Panc1 (cell line): ENCODE measurements around the gene PHEX. TPM values are rescaled to one million over a fixed set of nuclear protein-coding genes. Genes with fewer than 3 reads are reported as not detected.

Experiments used
- ATAC-seq: fragments of 200-7000 bp; cut with Tn5 transposase; 2 replicates; pipeline ENCODE4 v1.9.1; 2020; ENCODE audit warnings: mild to moderate bottlenecking, moderate library complexity
- BruUV-seq: library from RNA; stranded (reverse); fragments of 400-500 nt; replicated peaks from 2 replicates; lab custom pipeline; 2021; lab: Mats Ljungman, UMichigan
- CTCF ChIA-PET: fragments of 300-600 bp; sonication (Branson Sonifier 250); formaldehyde crosslinking; loops from one replicate; lab custom pipeline; 2022; ENCODE audit warnings: antibody characterized with exemption; lab: Charles Lee
- POLR2A ChIA-PET: fragments of 300-600 bp; sonication (Branson Sonifier 250); formaldehyde crosslinking; loops from one replicate; lab custom pipeline; 2022; ENCODE audit warnings: antibody characterized with exemption; lab: Charles Lee
- DNase-seq: peaks from one replicate; pipeline ENCODE4 v3.0.0-alpha.2; 2010; ENCODE audit warnings: low read depth, low spot score
- H3K27ac ChIP-seq: 2 replicates; pipeline ENCODE4 v1.5.1; 2011; ENCODE audit warnings: mild to moderate bottlenecking, low read length, inconsistent platforms
- H3K27me3 ChIP-seq: fragments of 200-500 bp; sonication (Bioruptor generic); 2 replicates; pipeline ENCODE4 v1.6.0; 2014; ENCODE audit warnings: low read length, inconsistent platforms; ENCODE audit not compliant: control insufficient read depth, insufficient read depth
- H3K36me3 ChIP-seq: fragments of 200-500 bp; sonication (Bioruptor generic); 2 replicates; pipeline ENCODE4 v1.5.1; 2014; ENCODE audit warnings: inconsistent platforms, mild to moderate bottlenecking, low read length, moderate library complexity; ENCODE audit not compliant: control insufficient read depth, insufficient read depth
- H3K4me1 ChIP-seq: 2 replicates; pipeline ENCODE4 v1.5.1; 2011; ENCODE audit warnings: inconsistent platforms, mild to moderate bottlenecking, low read length, moderate library complexity; ENCODE audit not compliant: control insufficient read depth, insufficient read depth
- H3K4me3 ChIP-seq, 2 experiments: 2 replicates each; pipeline ENCODE4 v1.5.1; 2011 to 2012; ENCODE audit warnings: low read depth in 2 of 2, low read length in 2 of 2, mild to moderate bottlenecking in 2 of 2, inconsistent platforms in 1 of 2, moderate library complexity in 1 of 2
- H3K9me3 ChIP-seq: fragments of 200-500 bp; sonication (Bioruptor generic); 2 replicates; pipeline ENCODE4 v1.5.1; 2014; ENCODE audit warnings: low read depth, mild to moderate bottlenecking, inconsistent platforms, low read length, moderate library complexity; ENCODE audit not compliant: control insufficient read depth, insufficient read depth
- POLR2AphosphoS5 ChIP-seq: IDR thresholded peaks from 2 replicates; pipeline ENCODE4 v1.6.1; 2012; ENCODE audit warnings: mild to moderate bottlenecking, low read depth, low read length, moderate library complexity
- SIN3A ChIP-seq: IDR thresholded peaks from 2 replicates; pipeline ENCODE4 v1.6.1; 2012; ENCODE audit warnings: low read depth, mild to moderate bottlenecking, low read length, moderate library complexity, borderline replicate concordance; ENCODE audit not compliant: insufficient read depth
- TCF7L2 ChIP-seq: IDR thresholded peaks from 2 replicates; pipeline ENCODE4 v1.6.1; 2011; ENCODE audit warnings: mild to moderate bottlenecking, low read depth, low read length, inconsistent platforms
- in situ Hi-C: cut with HindIII; loops from 2 replicates; pipeline ENCODE4 v1.10.0; 2016; ENCODE audit warnings: low sequenced_read_pairs, low pct_unique_long_range_greater_than_20kb
- intact Hi-C: fragments of 100-400 bp; cut with micrococcal nuclease; formaldehyde crosslinking; loops from one replicate; pipeline ENCODE4 v1.10.0; 2022; ENCODE audit not compliant: unreplicated experiment
- total RNA-seq: library from RNA; stranded (reverse); gene quantifications from one replicate; pipeline ENCODE4 v1.2.1, GENCODE V29; 2021; ENCODE audit not compliant: unreplicated experiment
- TF ChIP-seq, protein P1 (sequence below): fragments of 450-650 bp; IDR thresholded peaks from 2 replicates; pipeline ENCODE4 v1.5.1; 2017; ENCODE audit warnings: mild to moderate bottlenecking
- TF ChIP-seq, protein P2 (sequence below), 2 experiments: IDR thresholded peaks; 2 replicates each; pipeline ENCODE4 v1.6.1; 2011 to 2012; ENCODE audit warnings: low read depth in 2 of 2, control low read depth in 1 of 2, low read length in 1 of 2, mild to moderate bottlenecking in 1 of 2, moderate library complexity in 1 of 2; ENCODE audit not compliant: insufficient read depth in 1 of 2

The PHEX gene
- total RNA-seq, 1 experiment from 2014 or later: 0.23 TPM

DNA sequence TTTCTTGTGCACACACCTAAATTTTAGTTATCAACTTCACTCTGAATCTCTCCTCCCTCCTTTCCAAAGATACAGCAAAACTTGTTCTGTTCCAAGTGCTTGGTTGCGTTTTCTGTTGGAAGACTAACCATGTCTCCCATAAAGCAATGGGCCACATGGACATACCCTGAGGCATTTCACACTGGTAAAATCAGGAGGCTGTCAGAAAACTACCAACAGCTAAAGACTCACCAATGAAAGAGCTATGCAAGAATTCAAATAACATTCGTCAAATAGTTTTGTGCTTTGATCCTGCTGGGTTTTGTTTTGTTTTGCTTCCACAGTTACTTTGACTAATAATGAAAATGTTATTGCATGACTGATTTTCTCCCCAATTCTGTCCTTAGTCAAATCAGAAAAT, 46.0 kb downstream of the PHEX start:
- intact Hi-C loops: no loop called here
- no peak overlapping the region for H3K27ac ChIP-seq
- ChIA-PET POLR2A (no interaction called here), CTCF (no interaction called here)
- BruUV-seq: no TSS peak
- H3K27me3 ChIP-seq: no peaks in the 10 kb centered on the region
- no peak for DNase-seq
- in situ Hi-C loops: no loop called here
- ATAC-seq: no peak
- no peaks in the 10 kb centered on the region for H3K4me1 ChIP-seq
- no peak overlapping the region for H3K4me3 ChIP-seq
- no peak for TF ChIP-seq SIN3A
- TF ChIP-seq TCF7L2: no peak
- TF ChIP-seq, protein P1, sequence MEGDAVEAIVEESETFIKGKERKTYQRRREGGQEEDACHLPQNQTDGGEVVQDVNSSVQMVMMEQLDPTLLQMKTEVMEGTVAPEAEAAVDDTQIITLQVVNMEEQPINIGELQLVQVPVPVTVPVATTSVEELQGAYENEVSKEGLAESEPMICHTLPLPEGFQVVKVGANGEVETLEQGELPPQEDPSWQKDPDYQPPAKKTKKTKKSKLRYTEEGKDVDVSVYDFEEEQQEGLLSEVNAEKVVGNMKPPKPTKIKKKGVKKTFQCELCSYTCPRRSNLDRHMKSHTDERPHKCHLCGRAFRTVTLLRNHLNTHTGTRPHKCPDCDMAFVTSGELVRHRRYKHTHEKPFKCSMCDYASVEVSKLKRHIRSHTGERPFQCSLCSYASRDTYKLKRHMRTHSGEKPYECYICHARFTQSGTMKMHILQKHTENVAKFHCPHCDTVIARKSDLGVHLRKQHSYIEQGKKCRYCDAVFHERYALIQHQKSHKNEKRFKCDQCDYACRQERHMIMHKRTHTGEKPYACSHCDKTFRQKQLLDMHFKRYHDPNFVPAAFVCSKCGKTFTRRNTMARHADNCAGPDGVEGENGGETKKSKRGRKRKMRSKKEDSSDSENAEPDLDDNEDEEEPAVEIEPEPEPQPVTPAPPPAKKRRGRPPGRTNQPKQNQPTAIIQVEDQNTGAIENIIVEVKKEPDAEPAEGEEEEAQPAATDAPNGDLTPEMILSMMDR: no peak
- TF ChIP-seq, protein P2, sequence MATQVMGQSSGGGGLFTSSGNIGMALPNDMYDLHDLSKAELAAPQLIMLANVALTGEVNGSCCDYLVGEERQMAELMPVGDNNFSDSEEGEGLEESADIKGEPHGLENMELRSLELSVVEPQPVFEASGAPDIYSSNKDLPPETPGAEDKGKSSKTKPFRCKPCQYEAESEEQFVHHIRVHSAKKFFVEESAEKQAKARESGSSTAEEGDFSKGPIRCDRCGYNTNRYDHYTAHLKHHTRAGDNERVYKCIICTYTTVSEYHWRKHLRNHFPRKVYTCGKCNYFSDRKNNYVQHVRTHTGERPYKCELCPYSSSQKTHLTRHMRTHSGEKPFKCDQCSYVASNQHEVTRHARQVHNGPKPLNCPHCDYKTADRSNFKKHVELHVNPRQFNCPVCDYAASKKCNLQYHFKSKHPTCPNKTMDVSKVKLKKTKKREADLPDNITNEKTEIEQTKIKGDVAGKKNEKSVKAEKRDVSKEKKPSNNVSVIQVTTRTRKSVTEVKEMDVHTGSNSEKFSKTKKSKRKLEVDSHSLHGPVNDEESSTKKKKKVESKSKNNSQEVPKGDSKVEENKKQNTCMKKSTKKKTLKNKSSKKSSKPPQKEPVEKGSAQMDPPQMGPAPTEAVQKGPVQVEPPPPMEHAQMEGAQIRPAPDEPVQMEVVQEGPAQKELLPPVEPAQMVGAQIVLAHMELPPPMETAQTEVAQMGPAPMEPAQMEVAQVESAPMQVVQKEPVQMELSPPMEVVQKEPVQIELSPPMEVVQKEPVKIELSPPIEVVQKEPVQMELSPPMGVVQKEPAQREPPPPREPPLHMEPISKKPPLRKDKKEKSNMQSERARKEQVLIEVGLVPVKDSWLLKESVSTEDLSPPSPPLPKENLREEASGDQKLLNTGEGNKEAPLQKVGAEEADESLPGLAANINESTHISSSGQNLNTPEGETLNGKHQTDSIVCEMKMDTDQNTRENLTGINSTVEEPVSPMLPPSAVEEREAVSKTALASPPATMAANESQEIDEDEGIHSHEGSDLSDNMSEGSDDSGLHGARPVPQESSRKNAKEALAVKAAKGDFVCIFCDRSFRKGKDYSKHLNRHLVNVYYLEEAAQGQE (IDR thresholded peaks at IDR 0.05; ENCODE audit: insufficient read depth in 1 of 2, low read depth in 2 of 2, low read length in 1 of 2): no peak
- TF ChIP-seq POLR2AphosphoS5: no peak
- H3K36me3 ChIP-seq: no peaks in the 10 kb centered on the region
- no peaks in the 10 kb centered on the region for H3K9me3 ChIP-seq

DNA sequence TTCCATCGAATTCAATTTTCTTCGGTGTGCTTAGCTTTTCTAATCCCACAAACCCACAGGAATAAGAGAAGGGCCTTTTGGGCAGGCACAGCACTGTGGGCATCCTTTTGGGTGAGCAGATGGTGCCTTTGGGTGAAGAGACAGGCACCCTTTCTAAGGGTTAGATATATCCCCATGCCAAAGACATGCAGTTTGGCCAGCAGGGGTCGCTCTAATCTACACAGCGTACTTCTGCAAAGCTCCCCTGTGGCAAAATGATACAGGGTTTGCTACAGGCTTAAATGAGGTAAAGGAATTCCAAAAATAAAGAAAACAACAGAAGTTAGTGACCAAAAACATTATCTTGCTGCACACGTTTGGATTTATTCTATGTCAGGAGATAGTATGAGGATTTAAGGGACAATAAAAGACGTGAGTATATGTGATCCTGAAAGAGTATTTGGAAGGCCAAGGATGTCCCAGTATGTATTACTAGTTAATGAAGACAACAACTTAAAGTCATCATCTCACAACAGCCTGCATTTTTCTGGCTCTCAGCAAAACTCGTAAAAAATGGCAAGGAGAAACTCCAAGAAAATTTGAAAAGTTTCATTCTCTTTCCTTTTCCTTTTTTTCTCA, 49.5 kb downstream of the PHEX start:
- ChIA-PET POLR2A (no interaction called here), CTCF (interaction anchor here (0.6 to 0.7 kb wide), 2 partner anchors 14 to 54 kb away, joined by 3 to 7 read pairs; no protein-coding TSS in a partner anchor)
- ATAC-seq (no peak), DNase-seq (peak; percentile 2)
- TF ChIP-seq, protein P2 (IDR thresholded peaks at IDR 0.05; ENCODE audit: insufficient read depth in 1 of 2, low read depth in 2 of 2, low read length in 1 of 2): no peak
- TF ChIP-seq SIN3A (no peak), POLR2AphosphoS5 (no peak)
- TF ChIP-seq, protein P1: peak; percentile 78
- Histone ChIP-seq H3K36me3 (no peaks in the 10 kb centered on the region), H3K27ac (no peak overlapping the region), H3K9me3 (no peaks in the 10 kb centered on the region), H3K27me3 (no peaks in the 10 kb centered on the region), H3K4me1 (no peaks in the 10 kb centered on the region), H3K4me3 (no peak overlapping the region)
- in situ Hi-C loops: no loop called here
- intact Hi-C loops: no loop called here
- no TSS peak for BruUV-seq
